Hippocampal formation (tissue), 2 donors: ENCODE data around the gene SPDYE17.
"Not testable (repeated sequence)": the region's sequence is repeated elsewhere in the genome, so short reads cannot be mapped to it uniquely, and the experiment has no call there.

Experiments
- DNase-seq, 2 donors: peaks; one replicate each; lab custom pipeline; 2025; lab: John Stamatoyannopoulos, UW

SPDYE17 gene

GRCh38 chr7:76972391-76972790 lies 59.8 kb downstream of the SPDYE17 start:
- not testable (repeated sequence) for DNase-seq
